CD4-positive, alpha-beta T cell (primary cell): ENCODE results near the gene CWF19L2. TPM values are rescaled to one million over a fixed set of nuclear protein-coding genes. Genes with fewer than 3 reads are reported as not detected.

ENCODE experiments used
- ATAC-seq: fragments of 200-7000 bp; cut with Tn5 transposase; one replicate; pipeline ENCODE4 v1.10.0; 2022; ENCODE audit warnings: mild to moderate bottlenecking; ENCODE audit not compliant: poor library complexity
- CTCF ChIA-PET: fragments of 350-600 bp; sonication (Branson Sonifier 250); formaldehyde crosslinking; loops from one replicate; lab custom pipeline; 2021; ENCODE audit warnings: antibody characterized with exemption, inconsistent platforms; lab: Charles Lee
- POLR2A ChIA-PET: fragments of 350-600 bp; sonication (Branson Sonifier 250); formaldehyde crosslinking; loops from one replicate; lab custom pipeline; 2021; ENCODE audit warnings: antibody characterized with exemption, inconsistent platforms; lab: Charles Lee
- DNase-seq, 14 experiments: peaks; one replicate each; pipeline ENCODE4 v3.0.0-alpha.2; 2013 to 2020; ENCODE audit warnings: mixed read lengths in 2 of 14
- H3K27ac ChIP-seq, 2 donors: one replicate each; pipeline versions ENCODE4 v1.5.1 to v1.7.0; 2013; ENCODE audit warnings: low read length in 2 of 2, low read depth in 1 of 2, mild to moderate bottlenecking in 1 of 2
- H3K27me3 ChIP-seq, 2 experiments: 1 replicate in 1 of 2; 2 replicates in 1 of 2; pipeline versions ENCODE4 v1.6.1 to v1.7.0; 2013; ENCODE audit warnings: low read length in 2 of 2, control low read depth in 1 of 2, mild to moderate bottlenecking in 1 of 2, moderate library complexity in 1 of 2; ENCODE audit not compliant: insufficient read depth in 2 of 2, control insufficient read depth in 1 of 2
- H3K36me3 ChIP-seq: one replicate; pipeline ENCODE4 v1.6.1; 2013; ENCODE audit warnings: low read length, control low read depth; ENCODE audit not compliant: insufficient read depth
- H3K4me1 ChIP-seq: one replicate; pipeline ENCODE4 v1.6.1; 2013; ENCODE audit warnings: low read length, control low read depth; ENCODE audit not compliant: insufficient read depth
- H3K4me3 ChIP-seq: one replicate; pipeline ENCODE4 v1.5.1; 2013; ENCODE audit warnings: mild to moderate bottlenecking, low read length, moderate library complexity
- H3K9me3 ChIP-seq, 2 experiments: 1 replicate in 1 of 2; 2 replicates in 1 of 2; pipeline versions ENCODE4 v1.6.1 to v1.7.0; 2013; ENCODE audit warnings: low read length in 2 of 2, mild to moderate bottlenecking in 2 of 2, control low read depth in 1 of 2, moderate library complexity in 1 of 2; ENCODE audit not compliant: control insufficient read depth in 1 of 2, insufficient read depth in 1 of 2
- H3K27ac Mint-ChIP-seq: one replicate; pipeline ENCODE4 v1.8.0; 2020; ENCODE audit warnings: mixed read lengths
- H3K27me3 Mint-ChIP-seq: one replicate; pipeline ENCODE4 v1.8.0; 2021; ENCODE audit warnings: mixed read lengths
- H3K36me3 Mint-ChIP-seq: one replicate; pipeline ENCODE4 v1.8.0; 2021; ENCODE audit warnings: low read depth, mixed read lengths
- H3K4me1 Mint-ChIP-seq: one replicate; pipeline ENCODE4 v1.8.0; 2021; ENCODE audit warnings: low read depth, mixed read lengths
- H3K4me3 Mint-ChIP-seq: one replicate; pipeline ENCODE4 v1.8.0; 2020; ENCODE audit warnings: mild to moderate bottlenecking, mixed read lengths
- H3K9me3 Mint-ChIP-seq: one replicate; pipeline ENCODE4 v1.8.0; 2020; ENCODE audit warnings: mixed read lengths
- CTCF ChIP-seq: fragments of 200-600 bp; IDR thresholded peaks from one replicate; pipeline ENCODE4 v1.8.0; 2022; ENCODE audit warnings: antibody characterized with exemption, mild to moderate bottlenecking
- intact Hi-C, 2 experiments: fragments of 100-400 bp; cut with DNase I in 1 of 2; cut with micrococcal nuclease in 1 of 2; formaldehyde crosslinking; loops; one replicate each; pipeline versions ENCODE4 v1.15.1 to v1.9.0; 2023 to 2025; cut with DNase I, micrococcal nuclease
- total RNA-seq, 174 experiments: library from RNA in 2 of 174; stranded (reverse) in 2 of 174; gene quantifications; one replicate each; pipeline ENCODE4 v1.2.3 and lab custom pipeline; 2021 to 2026

The CWF19L2 gene
- total RNA-seq, 2 experiments from 2014 or later, result 21.2 to 21.8 TPM

DNA sequence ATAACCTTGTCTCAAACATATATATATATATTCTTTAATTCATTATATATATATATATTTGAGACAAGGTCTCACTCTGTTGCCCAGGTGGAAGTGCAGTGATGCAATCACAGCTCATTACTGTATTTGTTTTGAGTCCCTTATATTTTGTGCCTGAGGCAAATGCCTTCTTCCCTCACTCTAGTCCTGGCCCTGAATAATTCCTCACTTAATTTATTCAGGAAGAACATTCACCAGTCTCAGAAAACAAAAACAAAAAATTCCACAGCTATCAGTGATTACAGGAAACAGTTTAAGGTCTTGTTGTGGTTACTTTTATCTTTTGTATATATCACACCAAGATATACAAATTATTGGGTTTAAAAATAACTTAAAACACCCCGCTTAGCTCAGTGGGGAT is 155.7 kb downstream of the CWF19L2 start:
- ChIA-PET POLR2A (no interaction called here), CTCF (interaction anchor here (0.5 kb wide), 1 partner anchor 632 kb away, joined by 8 read pairs; no protein-coding TSS in a partner anchor)
- no peak overlapping the region for H3K4me3 Mint-ChIP-seq

GRCh38 chr11:107293677-107294344 is 163.8 kb downstream of the CWF19L2 start:
- Histone ChIP-seq H3K9me3 (peaks cover 0 to 6% of the 10 kb centered on the region in 2 experiments), H3K27ac (no peak overlapping the region), H3K4me3 (no peak overlapping the region), H3K4me1 (no peaks in the 10 kb centered on the region), H3K36me3 (peaks cover 4% of the 10 kb centered on the region), H3K27me3 (no peaks in the 10 kb centered on the region)
- Mint-ChIP-seq H3K27me3 (no peaks in the 10 kb centered on the region), H3K4me1 (no peaks in the 10 kb centered on the region), H3K4me3 (no peak overlapping the region), H3K27ac (no peak overlapping the region), H3K36me3 (peaks cover 69% of the 10 kb centered on the region), H3K9me3 (peaks cover 12% of the 10 kb centered on the region)
- TF ChIP-seq CTCF, result no peak
- intact Hi-C loops, result no loop called here
- no peak for ATAC-seq
- DNase-seq, result no peak
- ChIA-PET CTCF (no interaction called here), POLR2A (no interaction called here)

More for the DNA sequence above, 155.7 kb downstream of the CWF19L2 start:
- Mint-ChIP-seq H3K4me1 (no peaks in the 10 kb centered on the region), H3K27ac (no peak overlapping the region), H3K36me3 (peaks cover 89% of the 10 kb centered on the region), H3K27me3 (no peaks in the 10 kb centered on the region), H3K9me3 (peaks cover 3% of the 10 kb centered on the region)
- H3K4me3 ChIP-seq, result no peak overlapping the region
- no peak overlapping the region for H3K27ac ChIP-seq
- intact Hi-C loops, result no loop called here
- H3K27me3 ChIP-seq, result no peaks in the 10 kb centered on the region
- no peaks in the 10 kb centered on the region for H3K4me1 ChIP-seq
- no peak for TF ChIP-seq CTCF
- H3K9me3 ChIP-seq, result no peaks in the 10 kb centered on the region
- H3K36me3 ChIP-seq, result peaks cover 10% of the 10 kb centered on the region
- ATAC-seq, result no peak
- no peak for DNase-seq

DNA sequence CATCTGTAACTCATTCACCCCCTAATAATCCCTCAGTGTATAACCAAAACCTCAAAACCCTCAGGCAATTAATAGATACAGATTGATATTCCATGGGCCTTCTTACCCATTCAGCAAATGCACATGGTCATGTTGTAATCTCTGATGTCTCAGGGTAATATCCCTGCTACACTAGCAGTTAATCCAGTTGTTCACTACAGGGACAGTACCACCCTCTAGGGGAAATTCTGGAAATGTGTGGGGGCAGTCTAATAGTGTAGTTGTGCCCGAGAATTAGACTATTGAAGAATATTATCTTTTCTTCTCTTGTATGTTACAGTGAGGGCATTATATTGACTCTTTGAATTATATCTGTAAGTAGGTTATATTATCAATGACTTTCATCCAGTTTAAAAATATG is 175.4 kb downstream of the CWF19L2 start:
- intact Hi-C loops, result no loop called here
- Histone ChIP-seq H3K36me3 (no peaks in the 10 kb centered on the region), H3K27ac (no peak overlapping the region), H3K9me3 (peaks cover 10 to 11% of the 10 kb centered on the region in 2 experiments), H3K4me1 (no peaks in the 10 kb centered on the region), H3K4me3 (no peak overlapping the region), H3K27me3 (no peaks in the 10 kb centered on the region)
- ChIA-PET CTCF (interaction anchor here (1.4 kb wide), 1 partner anchor 10 kb away, joined by 3 read pairs; no protein-coding TSS in a partner anchor), POLR2A (no interaction called here)
- Mint-ChIP-seq H3K27me3 (no peaks in the 10 kb centered on the region), H3K4me3 (no peak overlapping the region), H3K4me1 (no peaks in the 10 kb centered on the region), H3K9me3 (peaks cover 13% of the 10 kb centered on the region), H3K36me3 (peaks cover 5% of the 10 kb centered on the region), H3K27ac (no peak overlapping the region)
- ATAC-seq (no peak), DNase-seq (no peak)
- no peak for TF ChIP-seq CTCF

Other genes with a start within 250 kb of the CWF19L2 start
- gene ALKBH8, start 107.9 kb upstream of the CWF19L2 start, total RNA-seq, result 1 to 10 TPM; 6.5 to 7.7 TPM
- gene ELMOD1, start 133.3 kb upstream of the CWF19L2 start, total RNA-seq, result not detected